Stimulated activated CD4-positive, alpha-beta T cell treated with anti-CD3 and anti-CD28 coated beads, Interleukin-1b, Interleukin-23, amount 100 ng/mL, for 4 hours (primary cell): ENCODE results near the gene TRAPPC1.
A peak's percentile ranks its signal among the peaks of the same experiment; 100 is the strongest.

Source experiments
- DNase-seq, 2 donors: peaks; one replicate each; pipeline ENCODE4 v3.0.0-alpha.2; 2020; ENCODE audit warnings: low read depth in 2 of 2

TRAPPC1 gene

GRCh38 chr17:7940743-7941142 is 9.0 kb upstream of the TRAPPC1 start:
- no peak for DNase-seq

DNA sequence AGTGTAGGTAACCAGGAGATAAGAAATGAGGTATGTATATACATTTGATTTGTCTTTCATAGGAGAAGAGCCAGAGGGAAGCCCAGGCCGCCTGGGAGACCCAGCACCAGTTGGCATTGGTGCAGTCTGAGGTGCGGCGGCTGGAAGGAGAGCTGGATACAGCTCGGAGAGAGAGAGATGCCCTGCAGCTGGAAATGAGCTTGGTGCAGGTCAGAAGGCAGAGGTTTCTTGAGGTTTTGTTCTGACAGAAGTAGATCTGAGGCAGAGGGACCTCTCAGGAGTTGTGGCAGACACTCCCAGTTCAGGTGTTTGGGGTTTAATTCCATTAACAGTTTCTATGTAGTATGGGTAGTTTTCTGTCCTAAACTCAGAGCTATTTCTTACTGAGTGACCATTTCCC is 8.3 kb upstream of the TRAPPC1 start:
- no peak for DNase-seq

- no peak for DNase-seq
Measured at GRCh38 chr17:7935859-7936258, 4.1 kb upstream of the TRAPPC1 start.

DNA sequence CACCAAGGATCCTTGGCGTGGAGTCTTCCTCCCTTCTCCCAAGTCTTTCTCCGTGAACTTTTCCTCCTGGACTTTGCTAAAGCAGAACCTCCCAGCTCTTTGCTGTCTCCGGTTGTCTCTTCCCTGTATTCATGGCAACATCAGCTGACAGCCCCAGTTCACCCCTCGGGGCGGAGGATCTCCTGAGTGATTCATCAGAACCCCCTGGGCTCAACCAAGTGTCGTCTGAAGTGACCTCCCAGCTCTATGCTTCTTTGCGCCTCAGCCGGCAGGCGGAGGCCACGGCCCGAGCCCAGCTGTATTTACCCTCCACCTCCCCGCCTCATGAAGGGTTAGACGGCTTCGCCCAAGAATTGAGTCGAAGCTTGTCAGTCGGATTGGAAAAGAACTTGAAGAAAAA is 1.2 kb upstream of the TRAPPC1 start:
- no peak for DNase-seq

- no peak for DNase-seq
Measured at GRCh38 chr17:7932483-7932891, 741 bp upstream of the TRAPPC1 start.

- DNase-seq, result no peak
Measured at GRCh38 chr17:7930841-7931631, 710 bp downstream of the TRAPPC1 start.

DNA sequence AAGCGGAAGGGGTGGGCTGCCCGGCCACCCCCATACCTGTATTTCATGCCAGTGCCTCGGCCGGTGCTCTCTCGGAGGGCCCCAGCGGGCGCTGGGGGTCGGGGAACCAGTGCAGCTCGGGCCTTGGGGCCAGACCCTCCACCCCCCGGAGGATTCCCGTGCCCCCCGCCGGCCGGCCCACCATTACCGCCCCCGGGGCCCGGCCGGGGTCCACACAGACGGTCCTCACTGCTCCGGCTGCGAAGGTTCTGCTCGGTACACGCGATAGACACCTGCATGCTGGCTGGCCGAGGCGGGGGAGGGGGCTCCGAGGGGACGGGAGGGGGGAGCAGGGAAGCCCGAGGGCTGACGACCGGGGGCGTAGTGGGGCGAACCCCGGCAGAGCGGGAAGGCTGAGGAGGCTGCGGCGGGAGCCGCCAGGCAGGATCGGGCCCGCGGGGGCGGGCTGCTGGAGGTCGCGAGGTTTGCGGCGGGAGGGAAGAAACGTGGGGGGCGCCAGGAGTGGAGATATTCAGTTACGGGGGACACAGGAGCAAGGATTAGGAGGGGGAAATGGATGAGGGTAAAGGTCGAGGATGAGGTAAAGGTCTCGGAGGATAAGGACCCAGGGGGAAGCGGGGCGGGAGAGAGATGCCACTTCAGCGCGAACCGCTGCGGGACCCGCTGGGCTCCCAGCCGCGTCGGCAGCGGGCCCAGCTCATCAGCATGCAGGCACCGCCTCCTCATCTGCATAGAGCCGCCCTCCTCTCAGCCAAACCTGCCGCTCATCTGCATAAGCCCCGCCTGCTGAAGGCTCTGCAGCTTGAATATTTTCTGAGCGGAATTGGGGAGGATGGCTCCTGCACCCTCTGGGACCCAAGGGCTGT is 2.4 kb downstream of the TRAPPC1 start, which contains the start of gene KCNAB3:
TSS of gene KCNAB3 (minus strand) at position 699 of the 866 bp plus-strand sequence. CDS start at position 278, 421 bp downstream.
- DNase-seq, result no peak

DNA sequence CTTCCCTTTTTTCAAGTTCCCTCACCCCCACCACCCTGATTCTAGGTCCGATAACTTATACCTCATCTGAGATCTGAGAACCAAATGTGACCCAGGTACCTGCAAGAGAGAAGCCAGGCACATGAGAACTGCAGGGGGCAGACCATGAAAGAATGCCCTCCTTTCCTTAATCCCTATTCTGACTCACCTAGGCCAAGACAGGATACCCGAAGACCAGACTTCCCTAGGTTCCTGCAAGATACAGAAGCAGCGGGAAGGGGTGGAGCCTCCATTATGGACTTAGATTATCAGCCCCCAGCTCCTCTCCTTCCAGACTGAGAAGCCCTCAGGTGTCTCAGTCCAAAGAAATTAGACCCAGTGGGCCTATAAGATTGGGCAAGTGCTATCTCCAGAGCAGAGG is 4.2 kb downstream of the TRAPPC1 start:
- DNase-seq, result no peak

GRCh38 chr17:7922845-7923628 is 8.7 kb downstream of the TRAPPC1 start:
- peak; percentile 70 to 78 for DNase-seq

- no peak for DNase-seq
Measured at GRCh38 chr17:7922269-7922844, 9.4 kb downstream of the TRAPPC1 start.

DNA sequence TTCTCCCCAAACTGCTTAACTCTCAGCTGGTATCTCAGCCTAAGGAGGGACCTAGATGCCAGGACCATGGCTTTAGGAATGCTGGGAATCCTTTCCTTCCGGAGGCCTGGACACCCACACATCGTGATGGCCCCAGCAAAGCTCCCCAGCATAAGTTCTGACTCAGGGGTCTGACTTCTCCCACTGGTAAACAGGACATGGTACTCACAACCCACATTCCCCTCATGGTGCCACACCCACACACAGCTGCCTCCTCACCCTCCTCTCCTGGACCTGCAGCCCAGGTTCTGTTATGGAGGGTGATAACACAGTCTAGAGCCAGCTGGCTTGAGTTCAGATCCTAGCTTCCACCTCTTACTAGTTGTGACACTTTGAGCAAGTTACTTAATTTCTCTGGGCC is 14.9 kb downstream of the TRAPPC1 start:
- no peak for DNase-seq

- DNase-seq, result no peak
Measured at GRCh38 chr17:7916385-7916682, 15.4 kb downstream of the TRAPPC1 start.

GRCh38 chr17:7915611-7916384 is 15.9 kb downstream of the TRAPPC1 start, which contains the start of gene RNF227:
TSS of gene RNF227 (minus strand) at chr17:7916289. CDS start at chr17:7916195, 94 bp downstream.
- DNase-seq, result peak; percentile 73 to 79

DNA sequence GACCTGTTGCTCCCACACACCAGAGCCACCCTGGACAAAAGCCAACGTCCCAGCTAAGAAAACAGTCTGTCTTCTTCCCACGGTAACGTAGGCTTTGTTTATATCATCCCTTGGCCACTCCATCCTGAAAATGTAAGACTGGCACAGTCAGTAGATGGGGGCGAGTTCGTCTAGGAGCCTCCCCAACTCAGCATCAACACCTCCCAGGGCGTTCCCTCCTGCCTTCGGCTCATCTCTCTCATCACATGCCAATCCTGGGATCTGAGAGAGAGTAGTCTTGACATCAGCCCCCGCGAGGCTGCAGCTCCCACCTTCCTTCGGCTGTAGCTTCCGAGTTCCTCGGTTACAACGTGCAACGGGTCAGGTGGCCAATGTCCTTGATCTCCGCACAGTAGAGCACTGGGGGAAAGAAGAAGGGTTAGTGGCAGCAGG is 16.6 kb downstream of the TRAPPC1 start:
- no peak for DNase-seq

GRCh38 chr17:7912927-7913524 is 18.7 kb downstream of the TRAPPC1 start:
- no peak for DNase-seq

DNA sequence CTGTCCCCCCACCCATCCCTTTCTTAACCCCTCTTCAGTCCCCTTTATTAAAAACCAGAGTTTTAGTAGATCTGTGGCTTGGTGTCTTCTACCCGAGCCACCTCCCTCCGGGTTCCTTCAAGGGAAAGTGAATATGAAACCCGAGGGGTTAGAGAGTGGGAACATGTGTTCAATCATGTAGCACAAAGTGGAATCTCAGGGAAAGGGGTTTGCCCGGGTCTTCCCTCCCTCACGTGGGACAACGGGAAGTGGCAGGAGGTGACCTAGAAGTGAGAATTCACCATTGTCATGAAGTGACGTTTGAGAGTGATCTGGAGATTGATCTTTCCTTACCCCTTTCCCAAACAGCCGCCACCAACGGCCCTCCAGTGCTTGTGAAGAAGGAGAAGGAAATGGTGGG is 20.6 kb downstream of the TRAPPC1 start:
- no peak for DNase-seq

GRCh38 chr17:7910711-7911110 is 21.0 kb downstream of the TRAPPC1 start:
- DNase-seq, result no peak

GRCh38 chr17:7910281-7910680 is 21.5 kb downstream of the TRAPPC1 start:
- no peak for DNase-seq

DNA sequence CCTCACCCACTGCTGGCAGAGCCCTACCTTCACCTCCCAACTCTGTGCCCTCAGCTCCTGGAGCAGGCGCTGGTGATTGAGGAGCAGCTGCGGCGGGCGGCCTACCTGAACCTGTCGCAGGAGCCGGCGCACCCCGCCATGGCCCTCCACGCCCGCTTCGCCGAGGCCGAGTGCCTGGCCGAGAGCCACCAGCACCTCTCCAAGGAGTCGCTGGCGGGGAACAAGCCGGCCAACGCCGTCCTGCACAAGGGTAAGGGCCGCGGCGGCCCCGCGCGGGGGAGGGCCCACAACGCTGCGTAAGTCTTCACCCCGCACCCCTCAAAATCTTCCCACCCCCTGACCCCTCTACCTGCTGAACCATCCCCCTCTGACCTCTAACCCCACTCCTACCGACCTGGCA is 22.7 kb downstream of the TRAPPC1 start:
- no peak for DNase-seq
